ENCODE measurements around the gene HTR6. TPM values are rescaled to one million over a fixed set of nuclear protein-coding genes. Genes with fewer than 3 reads are reported as not detected.

The HTR6 gene
- total RNA-seq, 1 donor from 2014 or later: not detected

GRCh38 chr1:19706136-19706535 is 41.5 kb downstream of the HTR6 start:
- ATAC-seq (no peak), DNase-seq (no peak)
- intact Hi-C loops (cut with micrococcal nuclease): no loop called here

GRCh38 chr1:19708567-19709110 is 44.0 kb downstream of the HTR6 start:
- ATAC-seq: no peak
- intact Hi-C loops (cut with micrococcal nuclease): no loop called here
- no peak for DNase-seq

GRCh38 chr1:19709260-19709793 is 44.7 kb downstream of the HTR6 start:
- ATAC-seq: no peak
- DNase-seq: no peak

GRCh38 chr1:19710825-19711611 is 46.3 kb downstream of the HTR6 start:
- intact Hi-C loops (cut with micrococcal nuclease): no loop called here
- no peak for ATAC-seq
- DNase-seq: no peak

More at GRCh38 chr1:19709260-19709793, 44.7 kb downstream of the HTR6 start:
- intact Hi-C loops (cut with micrococcal nuclease): no loop called here

GRCh38 chr1:19712928-19713327 is 48.3 kb downstream of the HTR6 start:
- ATAC-seq: no peak
- DNase-seq: no peak
- intact Hi-C loops (cut with micrococcal nuclease): no loop called here

- intact Hi-C loops (cut with micrococcal nuclease): no loop called here
- peak; percentile 93 for ATAC-seq
- peak; percentile 91 for DNase-seq
Observed at GRCh38 chr1:19715334-19716203, 50.9 kb downstream of the HTR6 start.

GRCh38 chr1:19717467-19717866 is 52.8 kb downstream of the HTR6 start:
- ATAC-seq (no peak), DNase-seq (no peak)
- intact Hi-C loops (cut with micrococcal nuclease): no loop called here

GRCh38 chr1:19720174-19720573 is 55.5 kb downstream of the HTR6 start:
- DNase-seq (no peak), ATAC-seq (no peak)
- intact Hi-C loops (cut with micrococcal nuclease): no loop called here

GRCh38 chr1:19720973-19721372 is 56.3 kb downstream of the HTR6 start:
- no peak for DNase-seq
- ATAC-seq: no peak
- intact Hi-C loops (cut with micrococcal nuclease): no loop called here

GRCh38 chr1:19723874-19724273 is 59.2 kb downstream of the HTR6 start:
- no peak for ATAC-seq
- intact Hi-C loops (cut with micrococcal nuclease): no loop called here
- no peak for DNase-seq

- intact Hi-C loops (cut with micrococcal nuclease): no loop called here
- ATAC-seq (no peak), DNase-seq (no peak)
Observed at GRCh38 chr1:19725606-19726005, 60.9 kb downstream of the HTR6 start.

GRCh38 chr1:19728413-19729145 is 63.9 kb downstream of the HTR6 start:
- ATAC-seq: peak; percentile 66
- intact Hi-C loops (cut with micrococcal nuclease): no loop called here
- DNase-seq: no peak

- DNase-seq (no peak), ATAC-seq (no peak)
- intact Hi-C loops (cut with micrococcal nuclease): no loop called here
Observed at GRCh38 chr1:19730232-19730631, 65.6 kb downstream of the HTR6 start.

Other genes starting within 250 kb of the HTR6 start
- 252 TPM for gene CAPZB, start 179.3 kb upstream of the HTR6 start, total RNA-seq
- gene NBL1, start 20.6 kb upstream of the HTR6 start, total RNA-seq: 49.1 TPM
- gene TMCO4, start 135.0 kb downstream of the HTR6 start, total RNA-seq: 8.9 TPM
- not detected for gene RNF186, start 150.4 kb downstream of the HTR6 start, total RNA-seq
- 3.7 TPM for gene OTUD3, start 217.5 kb downstream of the HTR6 start, total RNA-seq